ENCODE measurements around the gene LIG1. TPM values are rescaled to one million over a fixed set of nuclear protein-coding genes. Genes with fewer than 3 reads are reported as not detected.

The LIG1 gene
- total and polyA plus RNA-seq, 2 of the 13 experiments (the other 11 are each of a cell fraction or from before 2014, with no cell fraction given), result 20.1 to 64.4 TPM

GRCh38 chr19:48203794-48204628, 33.9 kb upstream of the LIG1 start (continued):
- no peak for TF ChIP-seq ZNF18 (CRISPR knock-in tag; IDR thresholded peaks at IDR 0.05; ENCODE audit: insufficient replicate concordance)
- TF ChIP-seq AFF4 (CRISPR knock-in tag; IDR thresholded peaks at IDR 0.05), result no peak
- no peak for TF ChIP-seq ATF1 (CRISPR knock-in tag; IDR thresholded peaks at IDR 0.05)
- no peak for TF ChIP-seq IRF9 (CRISPR knock-in tag; IDR thresholded peaks at IDR 0.05; ENCODE audit: borderline replicate concordance)
- TF ChIP-seq ZNF430 (CRISPR knock-in tag; IDR thresholded peaks at IDR 0.05), result peak; percentile 52
- TF ChIP-seq WIZ (CRISPR knock-in tag; IDR thresholded peaks at IDR 0.05), result no peak; the same call in 1 of the 2 replicates
- no peak for TF ChIP-seq ZFP62 (CRISPR knock-in tag; IDR thresholded peaks at IDR 0.05)
- 0 out of 2 replicates have a peak, but pooled peaks have one; percentile 24 for TF ChIP-seq ZSCAN21 (CRISPR knock-in tag; IDR thresholded peaks at IDR 0.05; ENCODE audit: borderline replicate concordance)
- TF ChIP-seq ZNF335 (CRISPR knock-in tag; IDR thresholded peaks at IDR 0.05), result no peak
- no peak for TF ChIP-seq EP300 (IDR thresholded peaks at IDR 0.05; ENCODE audit: low read depth in 2 of 2, low read length in 2 of 2)
- no peak for TF ChIP-seq EP300 (CRISPR knock-in tag; IDR thresholded peaks at IDR 0.05; ENCODE audit: borderline replicate concordance)
- TF ChIP-seq ZNF720 (CRISPR knock-in tag; IDR thresholded peaks at IDR 0.05), result no peak
- TF ChIP-seq SP4 (CRISPR knock-in tag; IDR thresholded peaks at IDR 0.05), result peak; percentile 73
- no peak for TF ChIP-seq CBX1 (IDR thresholded peaks at IDR 0.05; ENCODE audit: low read depth)
- no peak for TF ChIP-seq ZSCAN22 (CRISPR knock-in tag; IDR thresholded peaks at IDR 0.05)
- TF ChIP-seq ZEB1 (IDR thresholded peaks at IDR 0.05; ENCODE audit: insufficient replicate concordance, low read depth), result no peak
- no peak for TF ChIP-seq ZFP41 (CRISPR knock-in tag; IDR thresholded peaks at IDR 0.05; ENCODE audit: borderline replicate concordance)
